OCI-LY1 (cell line): ENCODE measurements around the gene FEM1C.

Experiments
- H2AFZ ChIP-seq: fragments of 200-600 bp; sonication (generic), shearing (Covaris generic); 2 replicates; pipeline ENCODE4 v1.6.0; 2014; ENCODE audit warnings: antibody characterized with exemption, mild to moderate bottlenecking, low read length
- H3F3A ChIP-seq: fragments of 200-600 bp; sonication (generic), shearing (Covaris generic); 2 replicates; pipeline ENCODE4 v1.6.0; 2014; ENCODE audit warnings: mild to moderate bottlenecking, antibody characterized with exemption, low read length, moderate library complexity; ENCODE audit not compliant: insufficient read depth
- H3K27ac ChIP-seq: fragments of 200-600 bp; sonication (generic); 2 replicates; pipeline ENCODE4 v1.5.1; 2014; ENCODE audit warnings: low read length, mixed run types, mild to moderate bottlenecking, low read depth; ENCODE audit not compliant: poor library complexity, severe bottlenecking
- H3K27me3 ChIP-seq: fragments of 200-600 bp; sonication (generic); 2 replicates; pipeline ENCODE4 v1.6.0; 2014; ENCODE audit warnings: antibody characterized with exemption, mild to moderate bottlenecking, low read length, moderate library complexity; ENCODE audit not compliant: insufficient read depth
- H3K36me3 ChIP-seq: fragments of 200-600 bp; sonication (generic); 2 replicates; pipeline ENCODE4 v1.6.1; 2014; ENCODE audit warnings: mild to moderate bottlenecking, antibody characterized with exemption, low read length, moderate library complexity, mixed read lengths; ENCODE audit not compliant: insufficient read depth
- H3K4me1 ChIP-seq: fragments of 200-600 bp; sonication (generic); 2 replicates; pipeline ENCODE4 v1.5.1; 2014; ENCODE audit warnings: mild to moderate bottlenecking, low read length, moderate library complexity; ENCODE audit not compliant: insufficient read depth, severe bottlenecking
- H3K4me2 ChIP-seq: fragments of 200-600 bp; sonication (generic), shearing (Covaris generic); 2 replicates; pipeline ENCODE4 v1.6.1; 2014; ENCODE audit warnings: low read length
- H3K4me3 ChIP-seq: fragments of 200-600 bp; sonication (generic); 2 replicates; pipeline ENCODE4 v1.5.1; 2014; ENCODE audit warnings: low read length, low read depth, mild to moderate bottlenecking, mixed read lengths; ENCODE audit not compliant: poor library complexity, severe bottlenecking
- H3K79me2 ChIP-seq: fragments of 200-600 bp; shearing (Covaris generic); 2 replicates; pipeline ENCODE4 v1.6.1; 2016; ENCODE audit warnings: mixed run types, low read length, mixed read lengths; ENCODE audit not compliant: insufficient read depth
- H3K9ac ChIP-seq: fragments of 200-600 bp; sonication (generic), shearing (Covaris generic); 2 replicates; pipeline ENCODE4 v1.6.1; 2014; ENCODE audit warnings: mild to moderate bottlenecking, low read length, mixed read lengths
- H3K9me2 ChIP-seq: fragments of 200-600 bp; sonication (generic), shearing (Covaris generic); 2 replicates; pipeline ENCODE4 v1.6.1; 2014; ENCODE audit warnings: low read depth, mild to moderate bottlenecking, low read length, mixed read lengths
- H3K9me3 ChIP-seq: fragments of 200-600 bp; shearing (Covaris generic); 2 replicates; pipeline ENCODE4 v1.6.1; 2014; ENCODE audit warnings: low read length, mixed read lengths
- H4K20me1 ChIP-seq: fragments of 200-600 bp; sonication (generic), shearing (Covaris generic); 2 replicates; pipeline ENCODE4 v1.6.0; 2016; ENCODE audit warnings: mild to moderate bottlenecking, low read length; ENCODE audit not compliant: insufficient read depth
- EZH2 ChIP-seq: fragments of 200-600 bp; sonication (generic), shearing (Covaris generic); IDR thresholded peaks from 2 replicates; pipeline ENCODE4 v1.8.0; 2017; ENCODE audit warnings: borderline replicate concordance, mixed run types, mild to moderate bottlenecking, antibody characterized with exemption, low read length, moderate library complexity, mixed read lengths
- TF ChIP-seq, protein P1 (sequence below): fragments of 200-600 bp; sonication (generic), shearing (Covaris generic); IDR thresholded peaks from 2 replicates; pipeline ENCODE4 v1.5.1; 2017; ENCODE audit warnings: mild to moderate bottlenecking, antibody characterized with exemption, low read length, moderate library complexity, mixed read lengths

Gene FEM1C

DNA sequence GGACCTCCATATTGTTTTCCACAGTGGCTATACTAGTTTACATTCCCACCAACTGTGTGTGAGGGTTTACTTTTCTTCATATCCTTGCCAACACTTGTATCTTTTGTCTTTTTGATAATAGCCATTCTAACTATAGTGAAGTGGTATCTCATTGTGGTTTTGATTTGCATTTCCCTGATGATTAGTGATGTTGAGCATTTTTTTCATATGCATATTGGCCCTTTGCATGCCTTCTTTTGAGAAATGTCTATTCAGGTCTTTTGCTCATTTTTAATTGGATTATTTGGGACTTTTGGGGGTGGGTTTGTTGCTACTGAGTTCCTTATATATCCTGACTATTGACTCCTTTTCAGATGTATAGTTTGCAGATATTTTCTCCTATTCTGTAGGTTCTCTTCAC, 44.4 kb downstream of the FEM1C start:
- Histone ChIP-seq H3K9ac (no peak overlapping the region), H3K36me3 (no peaks in the 10 kb centered on the region), H3K4me3 (no peak overlapping the region), H3K27ac (no peak overlapping the region), H2AFZ (no peak overlapping the region), H3K4me1 (no peaks in the 10 kb centered on the region), H3K9me2 (no peaks in the 10 kb centered on the region), H3K4me2 (no peak overlapping the region), H3K27me3 (0 out of 2 replicates have a peak, but pooled peaks cover 3% of the 10 kb centered on the region), H3F3A (no peaks in the 10 kb centered on the region), H3K79me2 (no peaks in the 10 kb centered on the region), H3K9me3 (no peaks in the 10 kb centered on the region), H4K20me1 (no peaks in the 10 kb centered on the region)
- TF ChIP-seq, protein P1, sequence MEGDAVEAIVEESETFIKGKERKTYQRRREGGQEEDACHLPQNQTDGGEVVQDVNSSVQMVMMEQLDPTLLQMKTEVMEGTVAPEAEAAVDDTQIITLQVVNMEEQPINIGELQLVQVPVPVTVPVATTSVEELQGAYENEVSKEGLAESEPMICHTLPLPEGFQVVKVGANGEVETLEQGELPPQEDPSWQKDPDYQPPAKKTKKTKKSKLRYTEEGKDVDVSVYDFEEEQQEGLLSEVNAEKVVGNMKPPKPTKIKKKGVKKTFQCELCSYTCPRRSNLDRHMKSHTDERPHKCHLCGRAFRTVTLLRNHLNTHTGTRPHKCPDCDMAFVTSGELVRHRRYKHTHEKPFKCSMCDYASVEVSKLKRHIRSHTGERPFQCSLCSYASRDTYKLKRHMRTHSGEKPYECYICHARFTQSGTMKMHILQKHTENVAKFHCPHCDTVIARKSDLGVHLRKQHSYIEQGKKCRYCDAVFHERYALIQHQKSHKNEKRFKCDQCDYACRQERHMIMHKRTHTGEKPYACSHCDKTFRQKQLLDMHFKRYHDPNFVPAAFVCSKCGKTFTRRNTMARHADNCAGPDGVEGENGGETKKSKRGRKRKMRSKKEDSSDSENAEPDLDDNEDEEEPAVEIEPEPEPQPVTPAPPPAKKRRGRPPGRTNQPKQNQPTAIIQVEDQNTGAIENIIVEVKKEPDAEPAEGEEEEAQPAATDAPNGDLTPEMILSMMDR = no peak
- no peak for TF ChIP-seq EZH2

DNA sequence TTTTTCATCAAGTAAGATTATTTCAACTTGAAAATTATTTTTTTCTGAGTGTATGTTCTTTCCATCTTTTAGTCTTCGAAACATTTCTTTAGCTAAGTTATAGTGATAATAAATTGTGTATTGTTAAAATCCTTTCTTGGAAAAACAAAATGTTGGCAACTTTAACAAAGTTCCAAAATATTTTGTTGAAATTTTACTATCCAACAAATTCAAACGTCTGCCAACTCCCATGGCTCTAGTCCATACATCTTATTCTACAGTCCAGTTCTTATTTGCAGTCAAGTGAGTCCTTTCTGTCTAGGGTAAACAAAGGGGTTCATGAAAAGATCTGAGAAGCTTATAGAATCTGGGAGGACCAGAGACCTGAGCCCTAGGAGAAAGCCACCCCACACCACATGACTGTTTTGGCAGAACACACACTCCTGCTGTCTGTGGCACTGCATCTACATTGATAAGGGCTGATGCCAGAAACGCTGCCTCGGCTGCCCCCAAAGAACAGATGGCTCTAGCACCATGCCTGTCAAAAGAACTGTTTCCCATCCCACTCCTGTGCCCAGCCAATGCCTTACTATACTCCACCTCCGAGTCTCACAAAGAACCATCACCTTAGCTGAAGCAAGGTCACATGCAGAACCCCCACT, 47.5 kb downstream of the FEM1C start:
- Histone ChIP-seq H3K9ac (no peak overlapping the region), H2AFZ (no peak overlapping the region)

GRCh38 chr5:115494570-115495289, 49.8 kb downstream of the FEM1C start:
- H3K9me2 ChIP-seq = no peaks in the 10 kb centered on the region
- no peaks in the 10 kb centered on the region for H3K36me3 ChIP-seq
- H3K9ac ChIP-seq = no peak overlapping the region
- no peak overlapping the region for H3K27ac ChIP-seq
- no peak overlapping the region for H3K4me2 ChIP-seq
- no peaks in the 10 kb centered on the region for H3K9me3 ChIP-seq
- no peaks in the 10 kb centered on the region for H3K4me1 ChIP-seq
- H3F3A ChIP-seq = no peaks in the 10 kb centered on the region
- no peak overlapping the region for H3K4me3 ChIP-seq
- H2AFZ ChIP-seq = no peak overlapping the region
- H3K79me2 ChIP-seq = no peaks in the 10 kb centered on the region
- TF ChIP-seq, protein P1 = no peak
- no peak for TF ChIP-seq EZH2
- 0 out of 2 replicates have a peak, but pooled peaks cover 3% of the 10 kb centered on the region for H3K27me3 ChIP-seq
- no peaks in the 10 kb centered on the region for H4K20me1 ChIP-seq

More for the DNA sequence above, 47.5 kb downstream of the FEM1C start:
- TF ChIP-seq, protein P1 = no peak
- TF ChIP-seq EZH2 = no peak
- Histone ChIP-seq H3K27ac (no peak overlapping the region), H4K20me1 (no peaks in the 10 kb centered on the region), H3K36me3 (no peaks in the 10 kb centered on the region), H3K4me2 (no peak overlapping the region), H3K9me2 (no peaks in the 10 kb centered on the region), H3K27me3 (0 out of 2 replicates have a peak, but pooled peaks cover 3% of the 10 kb centered on the region), H3K4me3 (no peak overlapping the region), H3K4me1 (no peaks in the 10 kb centered on the region), H3K9me3 (no peaks in the 10 kb centered on the region), H3K79me2 (no peaks in the 10 kb centered on the region), H3F3A (no peaks in the 10 kb centered on the region)
